ENCODE data around the gene DZIP1.

- TF ChIP-seq POLR2A (IDR thresholded peaks at IDR 0.05): no peak
- TF ChIP-seq, protein P1, sequence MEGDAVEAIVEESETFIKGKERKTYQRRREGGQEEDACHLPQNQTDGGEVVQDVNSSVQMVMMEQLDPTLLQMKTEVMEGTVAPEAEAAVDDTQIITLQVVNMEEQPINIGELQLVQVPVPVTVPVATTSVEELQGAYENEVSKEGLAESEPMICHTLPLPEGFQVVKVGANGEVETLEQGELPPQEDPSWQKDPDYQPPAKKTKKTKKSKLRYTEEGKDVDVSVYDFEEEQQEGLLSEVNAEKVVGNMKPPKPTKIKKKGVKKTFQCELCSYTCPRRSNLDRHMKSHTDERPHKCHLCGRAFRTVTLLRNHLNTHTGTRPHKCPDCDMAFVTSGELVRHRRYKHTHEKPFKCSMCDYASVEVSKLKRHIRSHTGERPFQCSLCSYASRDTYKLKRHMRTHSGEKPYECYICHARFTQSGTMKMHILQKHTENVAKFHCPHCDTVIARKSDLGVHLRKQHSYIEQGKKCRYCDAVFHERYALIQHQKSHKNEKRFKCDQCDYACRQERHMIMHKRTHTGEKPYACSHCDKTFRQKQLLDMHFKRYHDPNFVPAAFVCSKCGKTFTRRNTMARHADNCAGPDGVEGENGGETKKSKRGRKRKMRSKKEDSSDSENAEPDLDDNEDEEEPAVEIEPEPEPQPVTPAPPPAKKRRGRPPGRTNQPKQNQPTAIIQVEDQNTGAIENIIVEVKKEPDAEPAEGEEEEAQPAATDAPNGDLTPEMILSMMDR (IDR thresholded peaks at IDR 0.05): no peak
Measured at GRCh38 chr13:95615539-95615938, 29.0 kb downstream of the DZIP1 start.
